Omental fat pad (tissue), 4 donors: ENCODE data around the gene DHDDS. TPM values are rescaled to one million over a fixed set of nuclear protein-coding genes. Genes with fewer than 3 reads are reported as not detected.
A peak's percentile ranks its signal among the peaks of the same experiment; 100 is the strongest.

Experiments
- ATAC-seq: fragments of 150-250 bp; one replicate; pipeline ENCODE4 v1.9.1; 2016; ENCODE audit warnings: mild to moderate bottlenecking, moderate library complexity; ENCODE audit not compliant: low FRiP score
- DNase-seq: peaks from one replicate; pipeline ENCODE4 v3.0.0-alpha.2; 2019; ENCODE audit warnings: low spot score
- CTCF ChIP-seq, 3 donors: fragments of 450-650 bp; IDR thresholded peaks; one replicate each; pipeline ENCODE4 v1.5.1; 2016 to 2017; ENCODE audit warnings: antibody characterized with exemption in 3 of 3, mild to moderate bottlenecking in 3 of 3, moderate library complexity in 2 of 3
- total RNA-seq, 4 donors: library from RNA; depleted of rRNA; stranded (reverse); fragments of >200 nt; gene quantifications; one replicate each; pipeline ENCODE4 v1.1.0, GENCODE V29; 2016

DHDDS gene
- total RNA-seq, 4 donors from 2014 or later, result 44.9 to 117 (median 82.8) TPM

- DNase-seq (no peak), ATAC-seq (no peak)
- no peak for TF ChIP-seq CTCF (IDR thresholded peaks at IDR 0.05)
Measured at GRCh38 chr1:26395754-26396153, 36.4 kb upstream of the DHDDS start.

DNA sequence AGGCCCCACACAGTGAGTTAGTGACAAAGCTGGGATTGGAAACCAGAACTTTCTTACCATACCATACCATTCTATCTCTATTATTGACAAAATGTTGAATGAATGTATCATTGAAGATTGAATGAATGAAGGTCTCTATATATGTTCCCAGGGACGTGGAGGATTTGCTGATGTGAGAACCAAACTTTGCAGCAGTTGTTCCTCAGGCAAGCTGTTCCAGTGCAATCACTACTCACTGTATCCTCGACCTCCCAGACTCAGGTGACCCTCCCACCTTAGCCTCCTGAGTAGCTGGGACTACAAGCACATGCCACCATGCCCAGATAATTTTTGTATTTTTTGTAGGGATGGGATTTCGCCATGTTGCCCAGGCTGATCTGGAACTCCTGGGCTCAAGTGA is 33.1 kb upstream of the DHDDS start:
- no peak for DNase-seq
- no peak for TF ChIP-seq CTCF (IDR thresholded peaks at IDR 0.05)
- ATAC-seq, result no peak

GRCh38 chr1:26401891-26402290 is 30.2 kb upstream of the DHDDS start:
- DNase-seq (no peak), ATAC-seq (no peak)
- no peak for TF ChIP-seq CTCF (IDR thresholded peaks at IDR 0.05)

DNA sequence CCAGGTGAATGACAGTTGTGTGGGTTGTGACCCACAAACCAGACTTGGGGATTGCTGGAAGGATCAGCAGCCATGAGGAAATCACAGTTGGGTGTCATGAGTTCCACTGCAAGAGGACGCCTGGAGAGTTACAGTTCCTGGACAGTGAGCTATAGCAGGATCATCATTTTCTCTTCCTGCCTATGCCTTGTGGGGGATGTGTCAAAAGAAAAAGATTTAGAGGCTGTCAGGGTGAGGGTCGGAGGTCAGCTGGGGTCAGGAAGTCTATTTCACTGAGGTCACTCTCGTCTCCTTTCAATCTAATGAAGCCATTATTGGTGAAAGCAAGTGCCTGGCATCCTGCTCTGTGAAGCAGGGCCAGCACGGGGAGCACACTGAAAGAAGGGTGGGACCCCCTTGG is 28.5 kb upstream of the DHDDS start:
- TF ChIP-seq CTCF (IDR thresholded peaks at IDR 0.05), result no peak
- ATAC-seq (no peak), DNase-seq (no peak)

GRCh38 chr1:26404641-26405040 is 27.5 kb upstream of the DHDDS start:
- DNase-seq (no peak), ATAC-seq (no peak)
- TF ChIP-seq CTCF (IDR thresholded peaks at IDR 0.05), result no peak

DNA sequence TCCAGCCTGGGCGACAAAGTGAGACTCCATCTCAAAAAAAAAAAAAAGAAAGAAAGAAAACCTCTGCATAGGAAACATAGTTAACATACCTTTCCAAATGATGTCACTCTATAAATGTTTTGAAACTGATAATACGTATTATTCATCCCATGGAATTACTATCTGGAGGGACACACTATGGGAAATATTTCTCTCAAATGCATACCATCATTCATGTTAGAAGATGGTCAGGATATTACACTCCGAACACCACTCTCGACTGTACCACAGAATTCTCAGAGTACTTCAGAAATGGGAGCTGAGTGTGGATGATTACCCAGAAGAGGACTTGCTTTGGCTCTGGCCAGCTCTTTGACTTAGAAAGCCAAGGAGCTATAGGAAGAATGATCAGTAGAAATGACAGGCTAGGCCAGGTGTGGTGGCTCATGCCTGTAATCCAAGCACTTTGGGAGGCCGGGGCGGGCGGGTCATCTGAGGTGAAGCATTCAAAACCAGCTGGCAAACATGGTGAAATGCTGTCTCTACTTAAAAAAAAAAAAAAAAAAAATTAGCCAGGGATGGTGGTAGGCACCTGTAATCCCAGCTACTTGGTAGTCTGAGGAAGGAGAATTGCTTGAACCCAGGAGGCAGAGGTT is 26.7 kb upstream of the DHDDS start:
- TF ChIP-seq CTCF (IDR thresholded peaks at IDR 0.05), result no peak
- ATAC-seq (no peak), DNase-seq (no peak)

- DNase-seq (peak; percentile 64), ATAC-seq (peak; percentile 75)
- no peak for TF ChIP-seq CTCF (IDR thresholded peaks at IDR 0.05)
Measured at GRCh38 chr1:26408604-26409003, 23.5 kb upstream of the DHDDS start.
